Measurements from ENCODE around the gene DLG2. TPM values are rescaled to one million over a fixed set of nuclear protein-coding genes. Genes with fewer than 3 reads are reported as not detected.

Gene DLG2
- total and polyA plus RNA-seq, 9 of the 15 experiments (the other 6 are each of a cell fraction or from before 2014, with no cell fraction given): 0.52 to 1.6 (median 0.95) TPM

- in situ Hi-C loops (cut with MboI): no loop called here
- no TSS peak for BruUV-seq (replicated peaks)
- no peak for FAIRE-seq
- H3K9me3 ChIP-seq (replicated peaks; ENCODE audit: control insufficient read depth, insufficient read depth, low read depth, low read length): no peaks in the 10 kb centered on the region
- H3K9me1 ChIP-seq (ENCODE audit: control insufficient read depth, insufficient read depth, low read length): no peaks in the 10 kb centered on the region
- ATAC-seq: no peak
- no peak overlapping the region for H3K4me2 ChIP-seq (ENCODE audit: insufficient read depth, low read length)
- ChIA-PET POLR2A (no interaction called here), CTCF (ENCODE audit: low intra/inter-chr PET ratio) (no interaction called here)
- intact Hi-C loops (cut with micrococcal nuclease): no loop called here
- 5% methylated on average over 2 of the region's 2 CpGs for WGBS (ENCODE audit: insufficient coverage, low coverage, missing lambda C conversion rate)
- no peak overlapping the region for H2AFZ ChIP-seq (ENCODE audit: low read depth, low read length)
- no peak for TF ChIP-seq CTBP1 (IDR thresholded peaks at IDR 0.05; ENCODE audit: borderline replicate concordance)
- no peak for TF ChIP-seq TBP (optimal IDR thresholded peaks at IDR 0.05; ENCODE audit: low read depth, low read length)
- TF ChIP-seq ZNF133 (CRISPR knock-in tag; IDR thresholded peaks at IDR 0.05): no peak
- TF ChIP-seq TCF15 (CRISPR knock-in tag; IDR thresholded peaks at IDR 0.05): no peak
- no peak for TF ChIP-seq CHD1 (IDR thresholded peaks at IDR 0.05; ENCODE audit: low read length)
- no peak for TF ChIP-seq BRD9 (IDR thresholded peaks at IDR 0.05; ENCODE audit: low read depth, partially characterized antibody)
- no peak for TF ChIP-seq ARID3A (IDR thresholded peaks at IDR 0.05; ENCODE audit: borderline replicate concordance, low read depth, low read length)
- no peak for TF ChIP-seq DACH1 (IDR thresholded peaks at IDR 0.05; ENCODE audit: partially characterized antibody)
- H3K4me3 ChIP-seq: no peak overlapping the region
- DNase-seq (ENCODE audit: extremely low read depth in 1 of 4, low spot score in 3 of 4): no peak
- no peaks in the 10 kb centered on the region for H4K20me1 ChIP-seq (replicated peaks; ENCODE audit: control insufficient read depth, insufficient read depth, low read length)
- H3K79me2 ChIP-seq (ENCODE audit: control insufficient read depth, insufficient read depth, low read length): no peaks in the 10 kb centered on the region
- H3K36me3 ChIP-seq (ENCODE audit: control insufficient read depth, insufficient read depth, low read length): no peaks in the 10 kb centered on the region
- H3K9ac ChIP-seq (ENCODE audit: insufficient read depth in 1 of 2, low read depth in 2 of 2, low read length in 2 of 2): no peak overlapping the region
- H3K4me1 ChIP-seq (replicated peaks in 1 of 2; ENCODE audit: control insufficient read depth in 2 of 2, insufficient read depth in 2 of 2, low read length in 2 of 2): no peaks in the 10 kb centered on the region
- H3K27me3 ChIP-seq (ENCODE audit: control insufficient read depth in 2 of 2, insufficient read depth in 2 of 2, low read length in 2 of 2): no peaks in the 10 kb centered on the region
- H3K27ac ChIP-seq (ENCODE audit: extremely low read depth, low read depth, low read length): no peak overlapping the region
Measured at GRCh38 chr11:83671289-83671688, 1955.9 kb downstream of the DLG2 start.

All from K562 (cell line).